Mesothelial cell of epicardium (in vitro differentiated cells): ENCODE data around the gene ASB7. TPM values are rescaled to one million over a fixed set of nuclear protein-coding genes. Genes with fewer than 3 reads are reported as not detected.

Experiments used
- DNase-seq, 2 experiments: peaks; one replicate each; pipeline ENCODE4 v3.0.0; 2021; ENCODE audit warnings: low spot score in 2 of 2; ENCODE audit not compliant: unreplicated experiment in 2 of 2
- H3K27ac Mint-ChIP-seq: 2 replicates; pipeline ENCODE4 v1.8.0; 2021; ENCODE audit warnings: mixed read lengths
- H3K27me3 Mint-ChIP-seq: 2 replicates; pipeline ENCODE4 v1.8.0; 2021; ENCODE audit warnings: low read depth, mixed read lengths
- H3K36me3 Mint-ChIP-seq: 2 replicates; pipeline ENCODE4 v1.8.0; 2021; ENCODE audit warnings: mixed read lengths
- H3K4me1 Mint-ChIP-seq: 2 replicates; pipeline ENCODE4 v1.8.0; 2021; ENCODE audit warnings: mixed read lengths
- H3K4me3 Mint-ChIP-seq: 2 replicates; pipeline ENCODE4 v1.8.0; 2021; ENCODE audit warnings: mild to moderate bottlenecking, moderate library complexity, mixed read lengths
- H3K9me3 Mint-ChIP-seq: 2 replicates; pipeline ENCODE4 v1.8.0; 2021; ENCODE audit warnings: mixed read lengths
- total RNA-seq: library from RNA; stranded (reverse); gene quantifications from 3 replicates; pipeline ENCODE4 v1.2.1, GENCODE V29; 2021
- TF ChIP-seq, protein P1 (sequence below): fragments of 200-600 bp; sonication (generic); IDR thresholded peaks from one replicate; pipeline ENCODE4 v1.5.0; 2021; ENCODE audit warnings: antibody characterized with exemption; ENCODE audit not compliant: unreplicated experiment

The ASB7 gene
- total RNA-seq, 1 donor from 2014 or later = 15.5 TPM

DNA sequence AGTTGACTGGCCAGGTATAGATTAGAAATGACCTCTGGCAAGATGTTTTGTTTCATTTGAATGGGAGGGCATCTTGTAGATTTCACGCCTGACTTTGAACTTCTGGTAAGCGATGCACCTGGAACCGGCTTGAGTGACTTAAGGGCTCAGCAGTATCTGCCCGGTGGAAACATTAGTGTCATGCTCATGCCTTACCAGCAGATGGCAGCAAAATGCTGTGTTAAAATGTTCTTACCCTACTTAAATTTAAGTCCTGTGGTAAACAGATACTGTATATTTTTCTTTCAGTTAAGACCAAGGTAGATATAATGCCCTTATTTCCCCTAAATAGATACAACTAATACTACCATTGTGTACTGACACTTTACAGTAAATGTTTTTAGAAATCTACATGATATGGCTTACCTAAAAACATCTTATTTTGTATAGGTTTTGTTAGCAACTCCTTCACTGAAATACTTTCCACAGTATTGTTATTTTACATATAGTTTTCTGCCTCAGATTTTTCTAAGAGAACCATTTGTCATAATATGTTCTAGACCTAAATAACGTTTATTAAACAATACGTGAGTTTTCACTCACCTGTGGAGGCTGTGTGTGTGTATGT, 25.5 kb downstream of the ASB7 start:
- peak in 1 of 2 experiments; percentile 72 for DNase-seq
- no peak overlapping the region for H3K27ac Mint-ChIP-seq
- peaks cover 15% of the 10 kb centered on the region for H3K36me3 Mint-ChIP-seq
- no peaks in the 10 kb centered on the region for H3K27me3 Mint-ChIP-seq
- H3K4me1 Mint-ChIP-seq = peaks cover 2% of the 10 kb centered on the region
- H3K9me3 Mint-ChIP-seq = no peaks in the 10 kb centered on the region
- TF ChIP-seq, protein P1, sequence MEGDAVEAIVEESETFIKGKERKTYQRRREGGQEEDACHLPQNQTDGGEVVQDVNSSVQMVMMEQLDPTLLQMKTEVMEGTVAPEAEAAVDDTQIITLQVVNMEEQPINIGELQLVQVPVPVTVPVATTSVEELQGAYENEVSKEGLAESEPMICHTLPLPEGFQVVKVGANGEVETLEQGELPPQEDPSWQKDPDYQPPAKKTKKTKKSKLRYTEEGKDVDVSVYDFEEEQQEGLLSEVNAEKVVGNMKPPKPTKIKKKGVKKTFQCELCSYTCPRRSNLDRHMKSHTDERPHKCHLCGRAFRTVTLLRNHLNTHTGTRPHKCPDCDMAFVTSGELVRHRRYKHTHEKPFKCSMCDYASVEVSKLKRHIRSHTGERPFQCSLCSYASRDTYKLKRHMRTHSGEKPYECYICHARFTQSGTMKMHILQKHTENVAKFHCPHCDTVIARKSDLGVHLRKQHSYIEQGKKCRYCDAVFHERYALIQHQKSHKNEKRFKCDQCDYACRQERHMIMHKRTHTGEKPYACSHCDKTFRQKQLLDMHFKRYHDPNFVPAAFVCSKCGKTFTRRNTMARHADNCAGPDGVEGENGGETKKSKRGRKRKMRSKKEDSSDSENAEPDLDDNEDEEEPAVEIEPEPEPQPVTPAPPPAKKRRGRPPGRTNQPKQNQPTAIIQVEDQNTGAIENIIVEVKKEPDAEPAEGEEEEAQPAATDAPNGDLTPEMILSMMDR = peak; percentile 93
- H3K4me3 Mint-ChIP-seq = no peak overlapping the region

DNA sequence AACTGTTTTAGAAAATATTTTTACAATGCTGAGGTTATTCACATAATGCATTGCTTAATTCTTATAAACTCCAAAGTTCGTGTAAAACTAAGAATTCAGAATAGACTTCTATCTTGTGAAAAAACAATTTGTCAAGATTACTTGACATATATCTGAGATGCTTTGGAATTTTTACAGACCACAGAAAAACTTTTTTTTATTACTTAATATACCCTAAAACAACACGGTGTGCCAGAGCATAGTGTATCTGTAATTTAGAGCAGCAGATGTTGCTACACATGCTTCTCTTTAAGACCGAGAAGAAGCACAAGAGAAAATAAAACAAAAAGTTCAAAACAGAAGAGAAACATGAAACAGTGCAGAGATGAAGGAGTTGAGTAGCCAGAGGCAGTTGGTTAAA, 26.4 kb downstream of the ASB7 start:
- Mint-ChIP-seq H3K27me3 (no peaks in the 10 kb centered on the region), H3K27ac (no peak overlapping the region), H3K9me3 (no peaks in the 10 kb centered on the region), H3K36me3 (peaks cover 17% of the 10 kb centered on the region), H3K4me1 (peaks cover 2% of the 10 kb centered on the region), H3K4me3 (no peak overlapping the region)
- no peak for DNase-seq
- TF ChIP-seq, protein P1 = no peak

DNA sequence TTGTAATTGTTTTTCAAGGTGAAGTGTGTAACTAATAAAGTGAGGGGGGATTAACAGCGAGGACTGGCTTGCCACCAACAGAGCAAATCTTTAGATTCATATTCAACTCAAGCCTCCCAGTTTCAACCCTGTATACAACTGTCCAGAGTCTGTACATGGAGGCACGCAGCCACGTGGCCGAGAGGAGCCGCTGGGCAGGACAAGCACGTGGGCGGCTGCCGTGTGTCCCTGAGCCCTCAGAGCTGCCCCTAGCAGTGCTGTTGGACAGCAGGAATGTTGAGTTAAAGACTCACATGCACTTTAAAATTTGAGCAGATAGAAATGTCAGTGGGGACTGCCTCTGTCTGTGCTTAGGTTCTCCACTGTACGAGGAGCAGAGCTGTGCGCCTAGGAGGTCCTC, 29.4 kb downstream of the ASB7 start:
- Mint-ChIP-seq H3K36me3 (peaks cover 17% of the 10 kb centered on the region), H3K4me3 (no peak overlapping the region)
- DNase-seq = no peak

DNA sequence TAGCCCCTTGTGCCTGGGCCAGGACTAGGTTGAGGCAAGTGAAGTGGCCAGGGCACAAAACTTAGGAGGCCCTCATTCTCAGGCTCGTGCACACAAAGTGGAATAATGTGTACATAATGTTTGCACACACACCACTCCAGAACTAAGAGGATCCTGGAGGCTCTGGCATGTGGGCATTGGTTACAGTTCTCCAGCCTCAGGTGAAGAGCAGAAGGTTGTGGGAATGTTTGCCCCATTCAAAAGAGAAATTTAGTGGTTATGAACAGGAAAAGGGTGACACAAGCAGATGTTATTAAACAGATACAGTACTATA, 31.3 kb downstream of the ASB7 start:
- Mint-ChIP-seq H3K4me3 (no peak overlapping the region), H3K4me1 (peaks cover 2% of the 10 kb centered on the region), H3K27me3 (no peaks in the 10 kb centered on the region), H3K9me3 (no peaks in the 10 kb centered on the region), H3K36me3 (peaks cover 19% of the 10 kb centered on the region), H3K27ac (no peak overlapping the region)
- TF ChIP-seq, protein P1 = no peak
- no peak for DNase-seq

More for the DNA sequence above, 29.4 kb downstream of the ASB7 start:
- peaks cover 2% of the 10 kb centered on the region for H3K4me1 Mint-ChIP-seq
- no peaks in the 10 kb centered on the region for H3K9me3 Mint-ChIP-seq
- no peaks in the 10 kb centered on the region for H3K27me3 Mint-ChIP-seq
- TF ChIP-seq, protein P1 = no peak
- no peak overlapping the region for H3K27ac Mint-ChIP-seq

DNA sequence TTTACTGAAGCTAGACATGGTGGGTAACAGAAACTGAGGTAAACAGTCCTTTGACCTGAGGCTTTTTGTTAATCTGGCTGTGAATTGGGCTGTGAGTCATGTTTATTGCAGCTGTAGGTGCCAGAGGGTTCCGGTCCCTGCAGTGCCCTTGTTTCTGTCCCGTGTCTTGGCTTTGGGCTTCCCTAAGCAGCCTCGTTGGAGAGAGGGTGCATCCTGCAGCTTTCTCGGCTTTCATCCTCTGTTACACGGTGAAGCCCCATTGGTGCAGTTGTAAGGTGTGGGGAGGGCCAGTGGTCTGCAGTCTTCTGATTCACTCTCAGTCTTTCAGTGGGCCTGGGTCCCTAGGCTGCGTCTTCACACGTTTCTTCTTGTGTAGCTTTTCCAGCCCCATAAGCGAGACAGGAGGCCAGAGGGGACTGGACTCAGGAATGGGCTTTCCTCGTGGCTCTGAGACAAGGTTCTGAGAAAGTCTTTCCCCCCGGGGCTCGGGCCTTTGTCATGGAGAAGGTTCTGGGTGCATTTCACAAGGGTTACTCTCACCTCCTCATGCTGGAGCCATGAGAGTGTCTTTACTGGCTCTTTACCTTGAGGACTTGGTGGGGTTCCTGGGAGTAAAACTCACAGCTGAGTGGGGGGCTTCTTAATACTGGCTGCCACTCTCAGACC, 33.1 kb downstream of the ASB7 start:
- TF ChIP-seq, protein P1 = no peak
- DNase-seq = no peak
- no peaks in the 10 kb centered on the region for H3K9me3 Mint-ChIP-seq
- peaks cover 10% of the 10 kb centered on the region for H3K36me3 Mint-ChIP-seq
- no peak overlapping the region for H3K27ac Mint-ChIP-seq
- no peak overlapping the region for H3K4me3 Mint-ChIP-seq
- H3K4me1 Mint-ChIP-seq = no peaks in the 10 kb centered on the region
- no peaks in the 10 kb centered on the region for H3K27me3 Mint-ChIP-seq
